Measurements from ENCODE around the gene BNIP2.

Gene BNIP2

DNA sequence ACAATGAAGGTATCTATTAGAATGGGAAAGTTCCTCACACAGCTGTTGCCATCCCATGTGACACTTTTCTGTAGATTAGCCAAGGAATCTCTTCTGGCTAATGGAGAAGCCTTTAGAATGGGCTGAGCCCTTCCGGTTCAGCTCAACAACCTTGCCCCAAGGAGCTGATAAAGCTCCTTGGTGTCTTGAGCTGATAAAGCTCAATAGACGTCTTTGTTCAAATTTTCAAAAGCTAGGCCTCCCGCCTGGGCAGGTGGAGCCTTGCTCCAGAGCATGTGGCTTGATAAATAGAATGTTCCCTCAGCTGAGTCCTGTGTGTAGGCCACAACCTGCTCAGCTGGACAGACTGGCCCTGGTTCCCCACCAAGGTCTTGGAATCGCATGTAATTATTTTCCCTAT, 7.2 kb upstream of the BNIP2 start:
- ChIA-PET POLR2A (no interaction called here), CTCF (interaction anchor here (0.8 kb wide), 1 partner anchor 632 kb away, joined by 8 read pairs; no protein-coding TSS in a partner anchor)
- Histone ChIP-seq H3K9me3 (ENCODE audit: control insufficient read depth, insufficient read depth, low read depth, low read length) (no peaks in the 10 kb centered on the region), H3K4me3 (ENCODE audit: low read depth, low read length) (no peak overlapping the region), H3K27ac (ENCODE audit: extremely low read depth, low read depth, low read length) (no peak overlapping the region), H3K36me3 (ENCODE audit: control insufficient read depth in 2 of 2, insufficient read depth in 1 of 2, low read length in 2 of 2) (no peaks in the 10 kb centered on the region), H3K4me1 (ENCODE audit: control insufficient read depth, insufficient read depth, low read length) (no peaks in the 10 kb centered on the region)
- TF ChIP-seq ZNF114 (tag by site-specific recombination; IDR thresholded peaks at IDR 0.05) (no peak), SP2 (tag by site-specific recombination; IDR thresholded peaks at IDR 0.05) (no peak), ZNF549 (tag by site-specific recombination; IDR thresholded peaks at IDR 0.05) (no peak), GLI4 (tag by site-specific recombination; IDR thresholded peaks at IDR 0.05) (no peak), ZNF223 (tag by site-specific recombination; IDR thresholded peaks at IDR 0.05) (no peak), ZNF660 (tag by site-specific recombination; IDR thresholded peaks at IDR 0.05) (no peak), RBAK (tag by site-specific recombination; IDR thresholded peaks at IDR 0.05) (no peak), ZNF623 (tag by site-specific recombination; IDR thresholded peaks at IDR 0.05) (no peak), ZBTB7A (tag by site-specific recombination; IDR thresholded peaks at IDR 0.05; ENCODE audit: low read depth) (no peak), ZNF184 (tag by site-specific recombination; IDR thresholded peaks at IDR 0.05) (no peak), HOXA7 (CRISPR knock-in tag; IDR thresholded peaks at IDR 0.05; ENCODE audit: borderline replicate concordance) (no peak), ZNF624 (tag by site-specific recombination; IDR thresholded peaks at IDR 0.05) (no peak), ZNF621 (tag by site-specific recombination; IDR thresholded peaks at IDR 0.05) (no peak), ZSCAN23 (tag by site-specific recombination; IDR thresholded peaks at IDR 0.05) (no peak), ZNF157 (tag by site-specific recombination; IDR thresholded peaks at IDR 0.05) (no peak), IKZF3 (tag by site-specific recombination; IDR thresholded peaks at IDR 0.05) (no peak), ZNF514 (tag by site-specific recombination; IDR thresholded peaks at IDR 0.05) (no peak)
- TF ChIP-seq, protein P1, sequence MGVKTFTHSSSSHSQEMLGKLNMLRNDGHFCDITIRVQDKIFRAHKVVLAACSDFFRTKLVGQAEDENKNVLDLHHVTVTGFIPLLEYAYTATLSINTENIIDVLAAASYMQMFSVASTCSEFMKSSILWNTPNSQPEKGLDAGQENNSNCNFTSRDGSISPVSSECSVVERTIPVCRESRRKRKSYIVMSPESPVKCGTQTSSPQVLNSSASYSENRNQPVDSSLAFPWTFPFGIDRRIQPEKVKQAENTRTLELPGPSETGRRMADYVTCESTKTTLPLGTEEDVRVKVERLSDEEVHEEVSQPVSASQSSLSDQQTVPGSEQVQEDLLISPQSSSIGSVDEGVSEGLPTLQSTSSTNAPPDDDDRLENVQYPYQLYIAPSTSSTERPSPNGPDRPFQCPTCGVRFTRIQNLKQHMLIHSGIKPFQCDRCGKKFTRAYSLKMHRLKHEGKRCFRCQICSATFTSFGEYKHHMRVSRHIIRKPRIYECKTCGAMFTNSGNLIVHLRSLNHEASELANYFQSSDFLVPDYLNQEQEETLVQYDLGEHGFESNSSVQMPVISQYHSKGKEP (tag by site-specific recombination; IDR thresholded peaks at IDR 0.05), result no peak
- TF ChIP-seq, protein P2, sequence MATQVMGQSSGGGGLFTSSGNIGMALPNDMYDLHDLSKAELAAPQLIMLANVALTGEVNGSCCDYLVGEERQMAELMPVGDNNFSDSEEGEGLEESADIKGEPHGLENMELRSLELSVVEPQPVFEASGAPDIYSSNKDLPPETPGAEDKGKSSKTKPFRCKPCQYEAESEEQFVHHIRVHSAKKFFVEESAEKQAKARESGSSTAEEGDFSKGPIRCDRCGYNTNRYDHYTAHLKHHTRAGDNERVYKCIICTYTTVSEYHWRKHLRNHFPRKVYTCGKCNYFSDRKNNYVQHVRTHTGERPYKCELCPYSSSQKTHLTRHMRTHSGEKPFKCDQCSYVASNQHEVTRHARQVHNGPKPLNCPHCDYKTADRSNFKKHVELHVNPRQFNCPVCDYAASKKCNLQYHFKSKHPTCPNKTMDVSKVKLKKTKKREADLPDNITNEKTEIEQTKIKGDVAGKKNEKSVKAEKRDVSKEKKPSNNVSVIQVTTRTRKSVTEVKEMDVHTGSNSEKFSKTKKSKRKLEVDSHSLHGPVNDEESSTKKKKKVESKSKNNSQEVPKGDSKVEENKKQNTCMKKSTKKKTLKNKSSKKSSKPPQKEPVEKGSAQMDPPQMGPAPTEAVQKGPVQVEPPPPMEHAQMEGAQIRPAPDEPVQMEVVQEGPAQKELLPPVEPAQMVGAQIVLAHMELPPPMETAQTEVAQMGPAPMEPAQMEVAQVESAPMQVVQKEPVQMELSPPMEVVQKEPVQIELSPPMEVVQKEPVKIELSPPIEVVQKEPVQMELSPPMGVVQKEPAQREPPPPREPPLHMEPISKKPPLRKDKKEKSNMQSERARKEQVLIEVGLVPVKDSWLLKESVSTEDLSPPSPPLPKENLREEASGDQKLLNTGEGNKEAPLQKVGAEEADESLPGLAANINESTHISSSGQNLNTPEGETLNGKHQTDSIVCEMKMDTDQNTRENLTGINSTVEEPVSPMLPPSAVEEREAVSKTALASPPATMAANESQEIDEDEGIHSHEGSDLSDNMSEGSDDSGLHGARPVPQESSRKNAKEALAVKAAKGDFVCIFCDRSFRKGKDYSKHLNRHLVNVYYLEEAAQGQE (tag by site-specific recombination; IDR thresholded peaks at IDR 0.05), result no peak

DNA sequence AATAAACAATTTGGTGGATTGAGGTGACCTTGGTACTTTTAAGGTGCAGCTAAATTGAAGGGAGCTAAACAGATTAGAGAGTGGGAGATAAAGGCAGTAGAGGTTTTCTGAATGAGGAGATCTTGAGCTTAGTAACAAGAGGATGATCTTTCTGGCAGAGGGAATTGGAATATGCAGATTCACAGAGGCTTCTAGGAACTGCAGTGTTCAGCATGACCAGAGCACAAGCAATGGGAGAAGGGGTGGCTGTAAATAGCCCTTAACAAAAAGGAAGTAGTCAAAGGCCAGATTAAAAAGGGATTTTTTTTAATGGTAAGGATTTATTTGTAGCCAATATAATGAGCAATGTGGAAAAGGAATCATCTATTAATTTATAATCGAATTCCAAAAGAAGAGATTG, 5.7 kb upstream of the BNIP2 start:
- TF ChIP-seq KLF9 (tag by site-specific recombination; IDR thresholded peaks at IDR 0.05; ENCODE audit: low read depth), result no peak
- TF ChIP-seq ZNF777 (tag by site-specific recombination; IDR thresholded peaks at IDR 0.05; ENCODE audit: borderline replicate concordance), result no peak
- TF ChIP-seq, protein P3, sequence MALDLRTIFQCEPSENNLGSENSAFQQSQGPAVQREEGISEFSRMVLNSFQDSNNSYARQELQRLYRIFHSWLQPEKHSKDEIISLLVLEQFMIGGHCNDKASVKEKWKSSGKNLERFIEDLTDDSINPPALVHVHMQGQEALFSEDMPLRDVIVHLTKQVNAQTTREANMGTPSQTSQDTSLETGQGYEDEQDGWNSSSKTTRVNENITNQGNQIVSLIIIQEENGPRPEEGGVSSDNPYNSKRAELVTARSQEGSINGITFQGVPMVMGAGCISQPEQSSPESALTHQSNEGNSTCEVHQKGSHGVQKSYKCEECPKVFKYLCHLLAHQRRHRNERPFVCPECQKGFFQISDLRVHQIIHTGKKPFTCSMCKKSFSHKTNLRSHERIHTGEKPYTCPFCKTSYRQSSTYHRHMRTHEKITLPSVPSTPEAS (tag by site-specific recombination; IDR thresholded peaks at IDR 0.05), result no peak
- no peak for TF ChIP-seq MEIS1 (CRISPR knock-in tag; IDR thresholded peaks at IDR 0.05; ENCODE audit: borderline replicate concordance)
- no peak for TF ChIP-seq ZNF549 (tag by site-specific recombination; IDR thresholded peaks at IDR 0.05)
- TF ChIP-seq, protein P4, sequence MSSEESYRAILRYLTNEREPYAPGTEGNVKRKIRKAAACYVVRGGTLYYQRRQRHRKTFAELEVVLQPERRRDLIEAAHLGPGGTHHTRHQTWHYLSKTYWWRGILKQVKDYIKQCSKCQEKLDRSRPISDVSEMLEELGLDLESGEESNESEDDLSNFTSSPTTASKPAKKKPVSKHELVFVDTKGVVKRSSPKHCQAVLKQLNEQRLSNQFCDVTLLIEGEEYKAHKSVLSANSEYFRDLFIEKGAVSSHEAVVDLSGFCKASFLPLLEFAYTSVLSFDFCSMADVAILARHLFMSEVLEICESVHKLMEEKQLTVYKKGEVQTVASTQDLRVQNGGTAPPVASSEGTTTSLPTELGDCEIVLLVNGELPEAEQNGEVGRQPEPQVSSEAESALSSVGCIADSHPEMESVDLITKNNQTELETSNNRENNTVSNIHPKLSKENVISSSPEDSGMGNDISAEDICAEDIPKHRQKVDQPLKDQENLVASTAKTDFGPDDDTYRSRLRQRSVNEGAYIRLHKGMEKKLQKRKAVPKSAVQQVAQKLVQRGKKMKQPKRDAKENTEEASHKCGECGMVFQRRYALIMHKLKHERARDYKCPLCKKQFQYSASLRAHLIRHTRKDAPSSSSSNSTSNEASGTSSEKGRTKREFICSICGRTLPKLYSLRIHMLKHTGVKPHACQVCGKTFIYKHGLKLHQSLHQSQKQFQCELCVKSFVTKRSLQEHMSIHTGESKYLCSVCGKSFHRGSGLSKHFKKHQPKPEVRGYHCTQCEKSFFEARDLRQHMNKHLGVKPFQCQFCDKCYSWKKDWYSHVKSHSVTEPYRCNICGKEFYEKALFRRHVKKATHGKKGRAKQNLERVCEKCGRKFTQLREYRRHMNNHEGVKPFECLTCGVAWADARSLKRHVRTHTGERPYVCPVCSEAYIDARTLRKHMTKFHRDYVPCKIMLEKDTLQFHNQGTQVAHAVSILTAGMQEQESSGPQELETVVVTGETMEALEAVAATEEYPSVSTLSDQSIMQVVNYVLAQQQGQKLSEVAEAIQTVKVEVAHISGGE (tag by site-specific recombination; conservative IDR thresholded peaks at IDR 0.05; ENCODE audit: low read depth), result no peak
- no peaks in the 10 kb centered on the region for H3K36me3 ChIP-seq (ENCODE audit: control insufficient read depth in 2 of 2, insufficient read depth in 1 of 2, low read length in 2 of 2)
- no peaks in the 10 kb centered on the region for H3K9me3 ChIP-seq (ENCODE audit: control insufficient read depth, insufficient read depth, low read depth, low read length)
- H3K27ac ChIP-seq (ENCODE audit: extremely low read depth, low read depth, low read length), result no peak overlapping the region
- POLR2A ChIA-PET, result no interaction called here
- H3K4me1 ChIP-seq (ENCODE audit: control insufficient read depth, insufficient read depth, low read length), result no peaks in the 10 kb centered on the region
- CTCF ChIA-PET, result interaction anchor here (0.6 to 6.4 kb wide), 3 partner anchors 42 to 855 kb away, joined by 3 to 64 read pairs (median 3); no protein-coding TSS in a partner anchor
- no peak overlapping the region for H3K4me3 ChIP-seq (ENCODE audit: low read depth, low read length)

Data from HEK293 (cell line).